CD14-positive monocyte (primary cell): ENCODE measurements around the gene CSMD2. TPM values are rescaled to one million over a fixed set of nuclear protein-coding genes. Genes with fewer than 3 reads are reported as not detected.

Experiments used
- DNase-seq, 3 donors: peaks; one replicate each; pipeline ENCODE4 v3.0.0-alpha.2; 2011 to 2022
- H2AFZ ChIP-seq: 2 replicates; pipeline ENCODE4 v1.6.0; 2012; ENCODE audit warnings: mild to moderate bottlenecking, low read depth, low read length, inconsistent platforms; ENCODE audit not compliant: insufficient read depth, poor library complexity, severe bottlenecking
- H3K27ac ChIP-seq, 2 donors: 1 replicate in 1 of 2; 2 replicates in 1 of 2; pipeline ENCODE4 v1.5.1; 2012 to 2013; ENCODE audit warnings: low read length in 2 of 2, control low read depth in 1 of 2, inconsistent platforms in 1 of 2, low read depth in 1 of 2, mild to moderate bottlenecking in 1 of 2
- H3K27me3 ChIP-seq, 2 donors: one replicate each; pipeline versions ENCODE4 v1.6.0 to v1.6.1; 2011 to 2013; ENCODE audit warnings: low read length in 2 of 2; ENCODE audit not compliant: control insufficient read depth in 2 of 2, insufficient read depth in 2 of 2
- H3K36me3 ChIP-seq, 2 donors: replicated peaks in 1 of 2; 1 replicate in 1 of 2; 2 replicates in 1 of 2; pipeline versions ENCODE4 v1.5.1 to v1.6.1; 2012 to 2013; ENCODE audit warnings: low read length in 2 of 2, control low read depth in 1 of 2, inconsistent platforms in 1 of 2, mild to moderate bottlenecking in 1 of 2; ENCODE audit not compliant: insufficient read depth in 2 of 2, control insufficient read depth in 1 of 2
- H3K4me1 ChIP-seq, 2 donors: 1 replicate in 1 of 2; 2 replicates in 1 of 2; pipeline versions ENCODE4 v1.5.1 to v1.6.1; 2012 to 2013; ENCODE audit warnings: low read length in 2 of 2, control low read depth in 1 of 2, inconsistent platforms in 1 of 2, mild to moderate bottlenecking in 1 of 2, moderate library complexity in 1 of 2; ENCODE audit not compliant: insufficient read depth in 2 of 2, control insufficient read depth in 1 of 2
- H3K4me2 ChIP-seq: replicated peaks from 2 replicates; pipeline ENCODE3; 2012; ENCODE audit warnings: low read length, moderate library complexity, mild to moderate bottlenecking; ENCODE audit not compliant: poor library complexity, severe bottlenecking; ENCODE audit errors: extremely low read depth
- H3K4me3 ChIP-seq, 3 experiments: fragments of 200-600 bp in 1 of 3; sonication (generic) in 1 of 3; replicated peaks in 1 of 3; 1 replicate in 2 of 3; 2 replicates in 1 of 3; pipeline ENCODE4 v1.5.1; 2011 to 2013; ENCODE audit warnings: low read length in 3 of 3, mild to moderate bottlenecking in 3 of 3, control low read depth in 2 of 3, low read depth in 2 of 3, inconsistent platforms in 1 of 3, moderate library complexity in 1 of 3
- H3K79me2 ChIP-seq: 2 replicates; pipeline ENCODE4 v1.6.0; 2012; ENCODE audit warnings: mild to moderate bottlenecking, control low read depth, inconsistent platforms, low read length, moderate library complexity; ENCODE audit not compliant: insufficient read depth
- H3K9ac ChIP-seq: 2 replicates; pipeline ENCODE4 v1.6.0; 2017; ENCODE audit warnings: low read length, mild to moderate bottlenecking; ENCODE audit not compliant: insufficient read depth, poor library complexity, severe bottlenecking
- H3K9me3 ChIP-seq, 2 donors: replicated peaks in 1 of 2; 1 replicate in 1 of 2; 2 replicates in 1 of 2; pipeline versions ENCODE4 v1.5.1 to v1.6.1; 2012 to 2013; ENCODE audit warnings: low read length in 2 of 2, control low read depth in 1 of 2; ENCODE audit not compliant: control insufficient read depth in 1 of 2, insufficient read depth in 1 of 2
- H4K20me1 ChIP-seq: 2 replicates; pipeline ENCODE4 v1.6.0; 2012; ENCODE audit warnings: mild to moderate bottlenecking, low read length, control low read depth, moderate library complexity; ENCODE audit not compliant: insufficient read depth
- H3K27ac Mint-ChIP-seq, 7 donors: one replicate each; pipeline ENCODE4 v1.8.0; 2020; ENCODE audit warnings: mild to moderate bottlenecking in 7 of 7, mixed read lengths in 7 of 7, moderate library complexity in 6 of 7, inconsistent platforms in 2 of 7
- H3K27me3 Mint-ChIP-seq, 3 donors: one replicate each; pipeline ENCODE4 v1.8.0; 2021 to 2022; ENCODE audit warnings: low read depth in 3 of 3, mild to moderate bottlenecking in 3 of 3, mixed read lengths in 3 of 3, moderate library complexity in 3 of 3, inconsistent platforms in 1 of 3
- H3K36me3 Mint-ChIP-seq, 2 donors: one replicate each; pipeline ENCODE4 v1.8.0; 2020; ENCODE audit warnings: mixed read lengths in 2 of 2, inconsistent platforms in 1 of 2, mild to moderate bottlenecking in 1 of 2
- H3K4me1 Mint-ChIP-seq: one replicate; pipeline ENCODE4 v1.8.0; 2020; ENCODE audit warnings: mild to moderate bottlenecking, mixed read lengths
- H3K4me3 Mint-ChIP-seq, 2 donors: one replicate each; pipeline ENCODE4 v1.8.0; 2020; ENCODE audit warnings: mild to moderate bottlenecking in 2 of 2, mixed read lengths in 2 of 2, moderate library complexity in 1 of 2
- H3K9me3 Mint-ChIP-seq, 7 donors: one replicate each; pipeline ENCODE4 v1.8.0; 2020 to 2022; ENCODE audit warnings: mixed read lengths in 7 of 7, mild to moderate bottlenecking in 6 of 7, moderate library complexity in 6 of 7, inconsistent platforms in 2 of 7
- CTCF ChIP-seq: fragments of 200-600 bp; IDR thresholded peaks from one replicate; pipeline ENCODE4 v1.8.0; 2022; ENCODE audit warnings: antibody characterized with exemption, mild to moderate bottlenecking
- WGBS: methylation state at CpG from one replicate; pipeline ENCODE4 v1.1.5; 2013; ENCODE audit warnings: missing lambda C conversion rate; ENCODE audit not compliant: insufficient coverage; 5-methylcytosine and 5-hydroxymethylcytosine counted together
- intact Hi-C, 2 donors: fragments of 100-400 bp; cut with micrococcal nuclease; formaldehyde crosslinking; loops; one replicate each; pipeline versions ENCODE4 v1.15.0 to v1.15.1; 2023
- polyA plus RNA-seq, 3 donors: library from polyadenylated mRNA; depleted of rRNA in 1 of 3; unstranded in 2 of 3; stranded (reverse) in 1 of 3; fragments of 300-500 nt in 2 of 3; fragments of >200 nt in 1 of 3; fragmentation: Illumina TruSeq in 2 of 3; gene quantifications; 1 replicate in 2 of 3; 2 replicates in 1 of 3; pipeline ENCODE4 v1.2.3, GENCODE V29; 2012 to 2021

The CSMD2 gene
- polyA plus RNA-seq, 3 donors, result 0.04 TPM; not detected in 2

DNA sequence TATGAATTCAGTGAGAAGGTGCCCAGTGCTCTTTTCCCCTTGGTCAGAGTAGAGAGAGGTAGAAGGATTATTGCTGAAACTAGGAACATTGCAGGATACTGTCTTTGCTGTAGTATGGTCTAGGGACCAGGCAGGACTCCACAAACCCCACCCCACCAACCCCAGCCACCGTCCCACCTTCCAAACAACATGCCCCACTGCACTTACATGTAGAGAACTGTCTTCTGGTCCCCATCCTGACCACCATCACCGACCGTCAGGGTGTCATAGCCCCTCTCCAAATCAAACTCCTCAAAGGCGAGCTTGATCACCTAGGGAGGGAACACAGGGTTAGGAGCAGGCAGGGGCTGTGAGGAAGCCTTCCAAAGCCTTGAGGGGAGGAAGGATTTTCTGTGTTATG is 372.8 kb downstream of the CSMD2 start:
- Mint-ChIP-seq H3K4me1 (no peaks in the 10 kb centered on the region), H3K36me3 (no peaks in the 10 kb centered on the region), H3K9me3 (peaks cover 13 to 30% (median 21%) of the 10 kb centered on the region in 7 donors), H3K27me3 (peaks cover 3 to 7% (median 4%) of the 10 kb centered on the region in 3 donors), H3K27ac (no peak overlapping the region), H3K4me3 (no peak overlapping the region)
- peaks cover 20 to 22% of the 10 kb centered on the region in 2 donors for H3K9me3 ChIP-seq
- no peaks in the 10 kb centered on the region for H3K79me2 ChIP-seq
- no CpG with 5 or more reads among the region's 4 CpGs for WGBS
- no peaks in the 10 kb centered on the region for H3K27me3 ChIP-seq
- H3K27ac ChIP-seq, result no peak overlapping the region
- no peak overlapping the region for H2AFZ ChIP-seq
- no peak overlapping the region for H3K4me2 ChIP-seq
- H3K4me1 ChIP-seq, result no peaks in the 10 kb centered on the region
- no peaks in the 10 kb centered on the region for H3K36me3 ChIP-seq
- no peak for DNase-seq
- intact Hi-C loops, result no loop called here
- TF ChIP-seq CTCF, result no peak
- no peak overlapping the region for H3K9ac ChIP-seq
- H4K20me1 ChIP-seq, result no peaks in the 10 kb centered on the region
- H3K4me3 ChIP-seq, result no peak overlapping the region

GRCh38 chr1:33791251-33791650 is 373.8 kb downstream of the CSMD2 start:
- Histone ChIP-seq H3K4me1 (no peaks in the 10 kb centered on the region), H3K27ac (no peak overlapping the region), H3K9me3 (peaks cover 13 to 16% of the 10 kb centered on the region in 2 donors), H3K9ac (no peak overlapping the region), H3K4me2 (no peak overlapping the region), H4K20me1 (no peaks in the 10 kb centered on the region), H2AFZ (no peak overlapping the region), H3K27me3 (no peaks in the 10 kb centered on the region), H3K4me3 (no peak overlapping the region), H3K79me2 (no peaks in the 10 kb centered on the region), H3K36me3 (no peaks in the 10 kb centered on the region)
- Mint-ChIP-seq H3K27ac (no peak overlapping the region), H3K36me3 (no peaks in the 10 kb centered on the region), H3K4me1 (no peaks in the 10 kb centered on the region), H3K4me3 (no peak overlapping the region), H3K9me3 (peaks cover 4 to 23% (median 14%) of the 10 kb centered on the region in 7 donors), H3K27me3 (peaks cover 3 to 7% (median 4%) of the 10 kb centered on the region in 3 donors)
- no CpG with 5 or more reads among the region's 2 CpGs for WGBS
- no peak for TF ChIP-seq CTCF
- intact Hi-C loops, result no loop called here
- DNase-seq, result no peak
